GM19351 (cell line): Measurements from ENCODE around the gene GIPC1.
"Not testable (repeated sequence)": the region's sequence is repeated elsewhere in the genome, so short reads cannot be mapped to it uniquely, and the experiment has no call there.

Source experiments
- ATAC-seq: cut with Tn5 transposase; IDR thresholded peaks from one replicate; pipeline ENCODE4 v1.9.1; 2021; ENCODE audit warnings: mild to moderate bottlenecking, moderate library complexity; ENCODE audit not compliant: unreplicated experiment

The GIPC1 gene

DNA sequence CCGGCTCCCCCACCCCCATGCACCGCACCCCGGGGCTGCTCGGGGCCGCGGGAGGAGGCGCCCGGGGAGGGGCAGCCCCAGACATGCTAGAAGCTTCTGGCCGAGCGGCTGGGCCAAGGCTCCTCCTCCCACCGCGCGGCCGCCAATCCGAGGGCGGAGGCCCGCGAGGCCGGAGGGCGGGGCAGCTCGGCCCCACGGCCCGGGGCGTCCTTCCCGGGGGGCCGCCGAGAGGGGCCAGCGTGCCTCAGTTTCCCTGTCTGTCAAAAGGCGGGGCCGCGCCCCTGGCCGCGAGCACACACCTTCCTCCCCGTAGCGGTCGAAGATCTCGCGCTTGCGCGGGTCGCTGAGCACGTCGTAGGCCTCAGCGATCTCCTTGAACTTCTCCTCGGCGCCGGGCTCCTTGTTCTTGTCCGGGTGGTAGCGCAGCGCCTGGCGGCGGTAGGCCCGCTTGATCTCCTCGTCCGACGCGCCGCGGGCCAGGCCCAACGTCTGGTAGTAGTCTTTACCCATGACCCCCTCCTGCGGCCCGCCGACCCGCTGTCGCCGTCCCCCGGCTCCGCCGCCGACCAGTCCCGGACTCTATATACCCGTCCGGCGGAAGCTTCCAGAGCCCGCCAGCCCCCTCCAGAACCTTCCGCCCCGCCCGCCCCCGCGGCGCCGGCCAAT is 22.0 kb upstream of the GIPC1 start, which contains the start of gene DNAJB1:
Gene DNAJB1 (minus strand): TSS at position 558 of the 666 bp plus-strand sequence. CDS start 48 bp downstream, at position 510.
- peak; percentile 55 for ATAC-seq

DNA sequence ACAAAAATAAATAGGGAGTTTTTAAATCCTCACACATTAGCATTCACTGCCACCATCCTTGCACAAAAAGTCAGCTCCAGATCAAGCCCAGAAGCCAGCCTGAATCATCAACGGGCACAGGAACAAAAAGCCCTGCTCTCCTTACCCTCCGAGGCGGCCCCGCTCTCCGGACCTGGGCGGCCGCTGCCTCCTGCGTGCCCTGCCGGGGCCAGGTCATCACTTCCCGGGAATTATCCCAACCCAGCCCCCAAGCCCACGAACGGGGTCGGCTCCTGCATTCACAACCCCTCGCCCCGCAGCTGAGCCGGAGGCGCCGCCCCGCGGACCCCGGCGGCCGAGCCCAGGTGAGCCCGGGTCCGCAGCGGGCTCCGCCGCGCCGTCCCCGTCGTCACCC is 21.5 kb upstream of the GIPC1 start:
- ATAC-seq = no peak

DNA sequence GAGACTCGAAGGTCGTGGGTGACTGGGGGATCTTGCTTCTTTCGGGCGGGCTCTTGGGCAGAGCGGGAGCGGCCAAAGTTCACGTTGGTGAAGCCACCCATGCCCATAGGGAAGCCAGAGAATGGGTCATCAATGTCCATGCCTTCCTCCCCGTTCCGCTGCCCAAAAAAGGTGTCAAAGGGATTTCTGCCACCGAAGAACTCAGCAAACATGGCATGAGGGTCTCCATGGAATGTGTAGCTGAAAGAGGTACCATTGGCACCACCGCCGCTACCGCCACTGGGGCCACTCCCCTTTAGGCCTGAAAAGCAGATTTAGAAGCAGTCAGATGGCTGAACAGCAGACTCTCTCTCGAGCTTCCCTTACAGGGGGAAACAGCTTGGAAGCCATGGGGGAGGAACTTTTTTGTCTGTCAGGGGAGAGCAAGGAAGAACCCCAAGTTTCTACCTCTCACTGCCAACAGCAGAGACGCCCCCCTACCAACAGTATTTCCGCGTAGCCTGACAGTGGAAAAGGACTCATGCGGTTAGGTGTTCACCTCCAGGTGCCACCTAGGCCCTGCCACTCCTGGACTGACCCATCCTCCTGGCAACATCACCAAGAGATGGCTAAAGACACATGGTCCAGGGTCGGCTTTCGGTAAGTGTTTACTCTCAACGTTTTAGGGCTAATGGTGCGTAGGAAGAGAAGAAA is 21.0 kb upstream of the GIPC1 start:
- ATAC-seq = no peak

DNA sequence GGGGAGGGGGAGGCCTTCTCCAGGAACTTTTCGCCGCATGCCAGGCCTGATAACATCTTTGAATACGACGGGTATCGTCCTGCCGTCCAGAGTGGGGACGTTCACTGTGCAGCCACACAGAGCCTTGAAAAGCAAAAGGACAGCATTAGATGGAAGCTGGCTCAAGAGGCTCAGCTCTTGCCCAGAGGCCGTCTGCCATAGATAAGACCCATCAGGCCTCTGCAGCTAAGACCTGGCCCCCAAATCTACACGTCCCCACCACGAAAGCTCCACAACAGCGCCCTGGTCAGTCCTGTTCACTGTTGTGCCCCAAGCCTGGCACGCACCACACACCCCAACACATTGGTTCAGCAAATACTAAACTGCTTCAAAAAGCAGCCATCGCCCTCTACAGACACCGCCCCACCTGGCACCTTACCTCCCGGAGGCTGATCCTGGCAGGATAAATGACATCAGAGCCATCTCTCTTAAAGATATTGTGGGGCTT is 20.2 kb upstream of the GIPC1 start:
- no peak for ATAC-seq

DNA sequence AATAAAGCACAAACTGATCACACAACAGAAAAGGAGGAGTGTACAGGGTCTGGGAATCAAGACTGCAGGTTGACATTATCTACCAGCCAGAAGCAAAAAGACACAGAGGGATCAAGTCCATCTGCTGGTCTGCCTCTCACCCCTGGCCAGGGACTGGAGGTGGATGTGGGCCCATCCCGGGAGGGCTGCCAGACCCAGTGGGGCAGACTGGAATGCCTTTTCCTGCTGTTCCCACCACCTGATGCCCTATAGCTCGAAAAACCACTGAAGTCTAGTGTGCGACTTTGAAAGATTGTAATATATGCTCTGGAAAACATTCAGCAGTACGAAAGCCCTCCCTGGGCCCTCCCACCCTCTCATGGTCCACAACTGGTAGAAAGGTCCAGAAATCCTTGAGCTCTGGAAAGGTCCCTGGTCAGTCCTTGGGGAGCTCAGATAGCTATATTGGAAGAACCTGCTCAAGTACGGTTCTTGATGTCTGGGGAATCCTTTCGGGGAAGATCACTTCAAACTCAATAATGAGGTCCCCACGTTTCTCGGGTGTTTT is 19.6 kb upstream of the GIPC1 start:
- ATAC-seq = no peak

DNA sequence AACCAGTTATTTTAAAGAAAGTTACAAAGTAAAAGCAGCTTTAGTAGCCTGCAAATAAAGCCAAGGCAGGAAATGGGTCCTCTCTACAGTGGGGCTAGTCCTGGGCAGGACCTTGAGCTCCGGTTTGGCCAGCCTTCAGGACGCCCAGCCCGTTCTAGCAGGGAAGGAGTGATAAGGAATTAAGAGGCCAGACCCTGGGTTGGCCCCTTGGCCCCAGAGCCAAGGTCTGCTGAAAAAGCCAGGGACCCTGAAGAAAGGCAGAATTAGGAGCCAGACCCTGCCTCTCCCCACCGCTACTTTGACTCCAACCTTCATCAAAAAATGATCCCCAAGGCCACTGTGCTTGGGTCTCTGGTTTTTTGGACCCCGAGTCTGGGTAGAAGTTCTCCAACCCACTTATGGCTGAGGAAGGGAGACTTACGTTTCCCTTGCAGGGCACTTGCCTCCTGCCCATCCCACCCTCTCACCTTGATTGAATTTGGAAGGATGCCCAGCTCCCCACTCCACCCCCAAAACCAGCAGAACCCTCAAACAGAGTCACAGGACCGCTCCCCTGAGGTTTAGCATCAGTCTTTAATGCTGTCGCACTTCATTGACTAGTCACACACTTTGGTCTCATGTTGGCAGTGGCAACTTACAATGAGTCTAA is 18.4 kb upstream of the GIPC1 start:
- no peak for ATAC-seq

DNA sequence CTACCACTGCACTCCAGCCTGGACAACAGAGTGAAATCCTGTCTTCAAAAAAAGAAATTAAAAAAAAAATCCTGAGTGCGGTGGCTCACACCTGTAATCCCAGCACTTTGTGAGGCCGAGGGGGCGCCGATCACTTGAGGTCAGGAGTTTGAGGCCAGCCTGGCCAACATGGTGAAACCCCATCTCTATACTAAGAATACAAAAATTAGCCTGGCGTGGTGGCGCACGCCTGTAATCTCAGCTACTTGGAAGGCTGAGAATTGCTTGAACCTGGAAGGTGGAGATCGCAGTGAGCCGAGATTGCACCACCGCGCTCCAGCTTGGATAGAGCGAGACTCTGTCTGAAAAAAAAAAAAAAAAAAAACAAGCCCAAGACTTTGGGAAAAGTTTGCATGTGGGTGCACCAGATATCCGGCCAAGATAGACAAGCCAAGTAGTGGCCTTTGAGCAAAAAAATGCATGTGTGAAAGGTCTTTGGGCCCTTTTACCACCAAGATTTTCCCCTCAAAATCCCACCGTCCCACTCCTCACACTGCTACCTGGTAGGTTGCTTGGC is 16.6 kb upstream of the GIPC1 start:
- ATAC-seq = no peak

DNA sequence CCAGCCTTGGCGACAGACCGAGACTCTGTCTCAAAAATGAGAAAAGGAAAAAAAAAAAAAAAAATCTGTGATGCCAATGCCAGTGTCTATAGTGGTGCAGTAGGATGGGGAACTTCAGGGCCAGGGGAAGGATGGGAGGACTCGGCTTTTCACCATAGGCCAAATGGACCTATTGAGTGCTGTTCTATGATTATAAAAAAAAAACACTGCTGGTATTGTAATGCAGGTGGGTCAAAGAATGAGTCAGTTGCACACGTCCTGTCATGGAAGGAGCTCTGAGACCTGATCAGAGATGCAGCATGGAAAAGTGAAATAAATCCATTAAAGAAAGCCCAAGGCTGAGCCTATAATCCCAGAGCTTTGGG is 15.3 kb upstream of the GIPC1 start:
- ATAC-seq = no peak

DNA sequence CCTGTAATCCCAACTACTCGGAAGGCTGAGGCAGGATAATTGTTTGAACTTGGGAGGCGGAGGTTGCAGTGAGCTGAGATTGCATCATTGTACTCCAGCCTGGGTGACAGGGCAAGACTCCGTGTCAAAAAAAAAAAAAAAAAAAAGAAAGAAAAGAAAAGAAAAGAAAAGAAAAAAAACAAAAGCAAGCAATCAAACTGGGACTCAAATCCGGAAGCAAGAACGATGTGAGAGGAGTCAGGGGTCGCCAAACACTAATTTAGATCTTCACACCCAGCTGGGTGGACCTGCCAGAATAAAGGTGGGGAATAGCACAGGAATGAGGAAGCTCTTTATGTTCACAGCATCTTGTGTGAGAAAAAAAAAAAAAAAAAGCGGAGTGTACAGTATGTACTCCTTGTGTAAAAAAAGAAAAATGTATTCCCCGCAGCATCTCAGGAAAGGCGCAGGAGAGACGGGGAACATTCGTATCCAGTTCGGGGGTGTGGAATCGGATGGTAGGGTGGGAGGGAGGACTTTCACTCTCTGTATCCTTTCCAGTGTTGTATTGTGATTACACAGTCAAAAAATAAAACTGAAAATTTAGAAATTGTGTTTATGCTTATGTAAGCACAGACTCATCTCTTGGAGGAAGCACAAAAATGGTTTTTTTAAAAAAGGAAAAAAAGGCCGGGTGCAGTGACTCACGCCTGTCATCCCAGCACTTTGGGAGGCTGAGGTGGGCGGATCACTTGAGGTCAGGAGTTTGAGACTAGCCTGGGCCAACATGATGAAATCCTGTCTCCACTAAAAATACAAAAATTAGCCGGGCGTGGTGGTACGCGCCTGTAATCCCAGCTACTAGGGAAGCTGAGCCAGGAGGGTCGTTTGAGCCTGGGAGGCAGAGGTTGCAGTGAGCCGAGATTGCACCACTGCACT is 14.6 kb upstream of the GIPC1 start:
- no peak for ATAC-seq

DNA sequence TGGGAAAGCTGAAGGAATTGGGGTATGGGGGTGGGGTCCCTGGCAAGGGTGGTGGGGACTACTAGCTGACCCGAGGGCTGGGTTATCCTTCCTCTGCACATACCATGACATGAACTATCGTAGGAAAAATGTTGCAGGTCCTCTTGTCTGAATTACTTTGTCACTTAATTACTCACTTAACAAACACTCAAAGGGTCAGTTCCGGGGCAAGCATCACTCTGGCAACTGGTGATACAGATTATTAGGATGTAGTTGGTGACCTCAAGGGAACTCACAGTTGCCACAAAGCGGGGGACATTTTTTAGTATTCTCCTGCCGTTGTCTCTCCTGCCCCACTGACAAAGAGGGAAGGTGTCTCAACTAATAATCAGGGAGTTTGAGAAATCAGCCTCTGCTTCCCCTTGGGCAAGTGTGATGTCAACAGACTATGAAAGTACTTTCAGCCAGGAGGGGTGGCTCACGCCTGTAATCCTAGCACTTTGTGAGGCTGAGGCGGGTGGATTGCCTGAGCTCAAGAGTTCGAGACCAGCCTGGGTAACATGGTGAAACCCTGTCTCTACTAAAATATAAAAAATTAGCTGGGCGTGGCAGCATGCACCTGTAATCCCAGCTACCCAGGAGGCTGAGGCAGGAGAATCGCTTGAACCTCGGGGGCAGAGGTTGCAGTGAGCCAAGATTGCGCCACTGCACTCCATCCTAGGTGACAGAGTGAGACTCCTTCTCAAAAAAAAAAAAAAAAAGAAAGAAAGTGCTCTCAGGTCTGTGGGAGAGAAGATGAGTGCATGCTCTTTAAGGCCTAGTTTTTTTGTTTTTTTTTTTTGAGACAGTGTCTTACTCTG is 12.0 kb upstream of the GIPC1 start:
- no peak for ATAC-seq

DNA sequence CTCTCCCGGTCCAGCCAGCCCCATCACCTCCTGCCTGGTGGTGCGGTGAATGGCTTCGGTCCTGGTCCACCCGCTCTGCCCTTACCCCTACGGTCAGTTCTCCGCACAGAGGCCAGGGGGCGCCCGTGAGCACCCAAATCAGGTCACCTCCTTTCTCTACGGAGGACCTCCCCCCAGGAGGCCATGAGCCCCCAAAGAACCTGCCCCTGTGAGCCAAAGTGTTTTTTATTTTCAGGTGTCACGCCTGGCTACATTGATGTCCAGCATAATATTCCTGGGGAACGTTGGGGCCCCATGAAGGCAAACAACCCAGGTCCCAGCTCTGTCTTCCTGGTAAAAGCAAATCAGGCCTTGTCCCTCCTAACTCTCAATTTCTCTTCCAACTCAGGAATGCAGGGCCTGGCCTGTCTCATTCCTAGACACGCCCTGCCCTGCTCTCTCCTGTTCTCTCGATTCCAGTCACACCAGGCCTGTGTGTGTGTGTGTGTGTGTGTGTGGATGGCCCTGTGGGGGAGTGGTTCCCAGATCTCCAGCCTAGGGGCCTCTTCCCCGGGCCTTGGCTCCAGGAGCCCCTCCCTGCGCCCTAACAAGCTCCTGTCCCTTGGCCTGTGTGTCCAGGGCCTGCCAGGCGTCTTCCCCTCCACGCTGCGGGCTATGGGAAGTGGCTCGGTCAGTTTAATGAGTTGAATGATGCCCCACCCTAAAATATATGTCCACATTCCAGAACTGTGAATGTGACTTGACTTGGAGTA is 9.7 kb upstream of the GIPC1 start:
- ATAC-seq = no peak

DNA sequence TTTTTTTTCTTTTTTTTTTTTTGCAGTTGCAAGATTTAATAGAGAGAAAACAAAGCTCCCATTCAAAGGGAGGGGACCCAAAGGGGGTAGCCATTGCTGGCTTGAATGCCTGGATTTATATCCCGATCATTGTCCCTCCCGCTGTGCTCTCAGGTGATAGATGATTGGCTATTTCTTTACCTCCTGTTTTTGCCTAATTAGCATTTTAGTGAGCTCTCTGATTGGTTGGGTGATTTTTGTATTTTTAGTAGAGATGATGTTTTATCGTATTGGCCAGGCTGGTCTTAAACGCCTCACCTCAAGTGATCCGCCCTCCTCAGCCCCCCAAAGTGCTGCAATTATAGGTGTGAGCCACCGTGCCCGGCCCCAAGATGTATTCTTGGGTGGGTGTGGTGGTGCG is 8.6 kb upstream of the GIPC1 start:
- ATAC-seq = not testable (repeated sequence)

DNA sequence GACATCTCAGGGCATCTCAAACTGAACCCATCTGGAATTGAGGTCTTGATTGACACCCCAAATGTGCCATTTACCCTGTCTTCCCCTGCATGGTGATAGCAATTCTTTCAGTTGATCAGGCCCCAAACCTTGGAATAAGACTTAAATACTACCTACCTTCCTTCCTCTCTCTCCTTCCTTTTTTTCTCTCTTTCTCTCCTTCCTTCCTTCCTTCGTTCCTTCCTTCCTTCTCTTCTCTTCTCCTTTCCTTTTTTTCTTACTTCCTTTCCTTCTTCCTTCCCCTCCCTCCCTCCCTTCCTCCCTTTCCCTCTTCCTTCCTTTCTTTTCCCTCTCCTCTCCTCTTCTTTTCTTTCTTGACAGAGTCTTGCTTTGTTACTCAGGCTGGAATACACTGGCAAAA is 7.4 kb upstream of the GIPC1 start:
- no peak for ATAC-seq

DNA sequence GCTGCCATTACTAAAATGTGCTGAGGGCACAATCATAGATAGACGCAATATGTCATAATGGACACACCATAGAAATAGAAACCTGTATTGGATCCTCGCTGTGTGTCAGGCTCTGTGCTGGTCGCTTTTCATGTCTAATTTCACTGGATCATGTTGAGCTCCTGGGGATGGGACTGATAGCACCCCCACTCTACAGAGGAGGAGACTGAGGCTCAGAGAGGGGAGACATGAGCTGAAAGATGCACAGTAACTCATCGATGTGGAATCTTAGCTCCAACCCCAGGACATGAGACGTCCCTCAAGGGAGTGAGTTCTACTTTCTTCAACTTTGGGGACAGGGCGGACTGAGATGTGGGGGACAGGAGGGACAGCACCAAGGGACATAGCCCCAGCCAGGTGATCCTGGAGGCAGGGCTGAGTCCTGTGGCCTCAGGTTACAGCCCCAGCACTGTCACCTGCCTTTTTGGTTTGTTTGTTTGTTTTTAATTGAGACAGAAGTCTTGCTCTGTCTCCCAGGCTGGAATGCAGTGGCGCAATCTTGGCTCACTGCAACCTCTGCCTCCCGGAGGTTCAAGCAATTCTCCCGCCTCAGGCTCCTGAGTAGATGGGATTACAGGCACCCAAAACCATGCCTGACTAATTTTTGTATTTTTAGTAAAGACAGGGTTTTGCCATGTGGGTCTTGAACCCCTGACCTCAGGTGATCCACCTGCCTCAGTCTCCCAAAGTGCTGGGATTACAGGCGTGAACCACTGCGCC is 6.6 kb upstream of the GIPC1 start:
- ATAC-seq = no peak

DNA sequence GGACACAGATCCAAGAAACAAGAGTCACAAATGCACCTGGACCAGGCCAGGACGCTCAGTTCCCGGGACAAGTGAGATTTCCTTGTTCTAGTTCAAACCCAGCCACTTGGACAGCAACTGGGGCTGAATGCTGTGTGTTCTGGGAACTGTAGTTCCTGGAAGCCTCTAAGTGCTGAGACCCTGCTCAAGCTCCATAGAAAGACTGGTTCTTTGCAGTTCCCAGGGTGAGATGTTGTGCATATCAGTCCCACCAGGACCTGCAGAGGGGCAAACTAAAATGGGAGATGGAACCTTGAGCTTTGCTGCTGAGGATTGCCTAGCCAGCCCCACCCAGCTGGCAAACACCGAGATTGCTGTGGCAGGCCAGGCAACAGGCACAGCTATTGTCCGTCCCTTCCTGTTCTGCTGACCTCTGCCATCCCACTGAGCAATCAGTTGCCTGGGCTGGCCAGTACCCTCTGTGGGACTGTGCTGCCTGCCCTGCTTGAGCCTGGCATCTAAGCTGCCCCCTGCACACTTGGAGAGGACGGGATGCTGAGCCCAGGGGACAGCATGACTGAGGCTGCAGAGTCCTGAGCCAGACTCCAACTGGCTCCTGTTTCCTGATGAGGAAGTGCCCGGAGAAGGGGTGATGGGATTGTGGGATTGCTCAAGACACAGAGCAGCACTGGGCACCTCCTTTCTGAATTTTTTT is 1.4 kb upstream of the GIPC1 start:
- no peak for ATAC-seq

DNA sequence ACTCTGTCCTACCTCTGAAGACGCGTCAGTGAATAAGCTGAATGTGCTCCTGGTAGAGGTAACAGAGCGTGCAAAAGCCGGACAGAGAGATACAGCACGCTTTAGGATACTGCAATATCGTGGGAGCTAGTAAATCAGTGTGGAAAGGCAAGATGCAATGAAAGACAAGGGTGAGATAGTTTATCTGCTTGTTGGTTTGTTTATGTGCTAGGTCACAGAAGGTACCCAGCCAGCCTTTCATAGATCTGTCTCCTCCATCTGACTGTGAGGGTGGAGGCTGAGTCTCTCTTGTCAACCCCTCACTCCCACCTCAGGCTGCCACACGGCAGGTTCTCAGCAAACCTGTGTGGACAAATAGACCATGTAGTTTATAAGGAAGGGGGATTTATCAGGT is 904 bp upstream of the GIPC1 start:
- no peak for ATAC-seq

DNA sequence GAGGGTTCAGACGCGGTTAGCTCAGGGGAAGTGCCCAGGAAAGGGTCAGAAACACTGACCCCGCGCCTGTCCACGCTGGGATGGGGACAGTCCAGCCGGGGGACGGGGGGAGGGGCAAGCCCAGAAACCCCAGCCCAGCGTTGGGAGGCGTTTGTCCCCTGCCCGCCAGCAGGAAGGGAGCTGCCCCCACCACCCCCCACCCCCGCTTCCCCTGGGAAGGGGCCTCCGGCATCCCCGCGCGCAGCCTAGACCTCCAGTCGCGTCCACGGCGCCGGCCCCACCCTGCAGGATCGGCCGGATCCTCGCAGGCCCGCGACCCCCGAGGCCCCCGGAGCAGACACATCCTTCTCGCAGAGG is 277 bp downstream of the GIPC1 start:
- no peak for ATAC-seq
